GM18526 (cell line): ENCODE data around the gene PRKX.

ENCODE experiments used
- POLR2A ChIP-seq: IDR thresholded peaks from 3 replicates; pipeline ENCODE4 v1.6.1; 2011; ENCODE audit not compliant: insufficient read length; ENCODE audit errors: extremely low read depth

PRKX gene

GRCh38 chrX:3713225-3713936 lies at the start of gene PRKX:
PRKX (minus strand) TSS chrX:3713649; CDS start chrX:3713253, 396 bp downstream.
- TF ChIP-seq POLR2A: peak; percentile 57

- TF ChIP-seq POLR2A: no peak
Measured at GRCh38 chrX:3763111-3763510, 49.7 kb upstream of the PRKX start.

DNA sequence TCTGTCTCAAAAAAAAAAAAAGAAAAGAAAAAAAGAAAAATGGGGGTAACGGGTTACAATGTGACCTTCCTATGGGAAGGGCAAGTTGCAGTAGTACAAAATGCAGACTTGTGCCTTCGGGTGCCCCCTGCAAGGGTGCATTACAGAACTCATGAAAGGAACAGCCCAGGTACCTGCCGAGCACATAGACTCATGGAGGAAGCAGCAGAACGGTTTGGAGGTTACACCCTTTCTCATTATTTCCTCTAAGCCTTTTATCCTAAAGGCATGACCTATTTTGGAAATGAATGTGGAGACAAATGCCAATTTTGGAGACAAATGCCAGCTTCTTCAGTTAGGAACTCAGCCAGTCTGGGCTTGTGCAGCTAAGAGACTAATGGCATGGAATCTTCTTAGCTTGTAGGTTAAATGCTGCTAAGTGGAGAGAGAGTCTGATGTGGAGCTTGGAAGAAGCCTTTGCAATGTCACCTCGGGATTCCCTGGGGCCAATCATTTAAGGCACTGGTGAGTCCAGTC lies 44.1 kb upstream of the PRKX start:
- TF ChIP-seq POLR2A: no peak

GRCh38 chrX:3748052-3748559 lies 34.7 kb upstream of the PRKX start:
- TF ChIP-seq POLR2A: no peak

DNA sequence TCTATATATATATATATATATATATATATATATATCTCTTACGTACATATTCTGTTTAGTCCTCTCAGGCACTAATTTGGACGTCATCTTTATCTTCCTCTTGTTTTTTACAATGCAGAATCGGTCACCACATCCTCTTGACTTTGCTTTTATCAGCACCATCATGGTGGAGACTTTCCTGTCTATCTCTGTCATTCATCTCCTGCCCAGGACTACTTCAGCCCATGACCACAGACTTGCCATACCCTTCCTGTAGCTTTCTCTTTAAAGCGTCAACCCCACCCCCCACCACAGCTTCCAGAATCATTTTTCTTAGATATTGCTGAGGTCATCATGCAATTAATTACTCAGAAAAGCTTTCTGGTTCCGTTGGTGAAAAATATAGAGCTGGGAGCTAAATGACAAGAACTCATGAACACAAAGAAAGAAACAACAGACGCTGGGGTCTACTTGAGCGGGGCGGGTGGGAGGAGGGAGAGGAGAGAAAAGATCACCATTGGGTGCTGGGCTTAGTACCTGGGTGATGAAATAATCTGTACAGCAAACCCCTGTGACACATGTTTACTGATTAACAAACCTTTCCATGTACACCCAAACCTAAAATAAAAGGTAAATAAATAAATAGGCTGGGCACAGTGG lies 30.5 kb upstream of the PRKX start:
- TF ChIP-seq POLR2A: no peak

- no peak for TF ChIP-seq POLR2A
Measured at GRCh38 chrX:3738509-3738908, 25.1 kb upstream of the PRKX start.

DNA sequence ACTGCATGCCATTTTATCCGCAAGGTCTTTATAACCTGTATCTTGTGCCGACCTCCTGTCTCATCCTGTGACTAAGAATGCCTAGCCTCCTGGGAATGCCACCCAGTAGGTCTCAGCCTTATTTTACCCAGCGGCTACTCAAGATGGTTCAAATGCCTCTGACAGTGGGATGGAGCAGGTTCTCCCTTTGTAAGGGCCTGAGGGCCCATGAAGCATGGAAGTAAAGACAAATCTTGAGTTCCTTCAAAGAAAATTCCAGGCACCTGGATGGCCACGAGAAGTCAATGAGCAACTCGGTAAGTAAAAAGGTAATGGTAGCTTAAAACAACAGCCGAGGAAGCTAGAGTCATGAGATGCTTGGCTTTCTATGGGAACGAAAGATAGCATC lies 19.6 kb upstream of the PRKX start:
- no peak for TF ChIP-seq POLR2A

DNA sequence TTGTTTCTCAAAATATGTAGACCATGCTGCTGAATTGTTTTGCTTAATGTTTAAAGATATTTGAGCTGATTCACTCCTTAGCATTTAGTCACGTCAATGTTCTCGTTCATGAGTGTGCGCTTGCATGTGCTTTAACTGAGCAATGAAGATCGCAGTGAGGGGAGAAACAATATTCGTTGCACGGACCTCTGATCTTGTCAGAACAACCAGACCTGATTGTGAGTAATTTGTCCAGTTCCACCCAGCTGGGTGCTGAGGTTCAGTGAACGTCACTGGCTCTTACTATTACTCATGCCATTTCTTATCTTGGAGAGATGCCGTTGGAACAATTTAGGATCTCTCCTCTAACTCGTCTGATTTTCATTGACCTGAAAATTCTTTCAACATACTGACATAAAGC lies 15.0 kb upstream of the PRKX start:
- no peak for TF ChIP-seq POLR2A

GRCh38 chrX:3717742-3718420 lies 4.4 kb upstream of the PRKX start:
- TF ChIP-seq POLR2A: no peak

DNA sequence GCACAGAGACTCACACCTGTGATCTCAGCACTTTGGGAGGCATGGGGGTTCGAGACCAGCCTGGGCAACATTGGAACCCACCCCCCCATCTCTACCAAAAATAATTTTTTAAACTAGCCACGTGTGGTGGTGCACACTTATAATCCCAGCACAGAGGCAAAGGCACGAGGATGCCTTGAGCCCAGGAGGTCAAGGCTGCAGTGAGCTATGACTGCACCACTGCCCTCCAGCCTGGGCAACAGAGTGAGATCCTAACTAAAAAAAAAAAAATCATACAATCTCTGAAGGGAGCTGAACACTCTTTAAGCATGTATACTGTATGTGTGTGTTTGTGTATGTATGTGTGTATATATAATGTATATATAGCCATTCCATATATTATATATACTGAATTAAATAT lies 2.5 kb upstream of the PRKX start:
- no peak for TF ChIP-seq POLR2A

GRCh38 chrX:3713937-3714434 lies 537 bp upstream of the PRKX start:
- TF ChIP-seq POLR2A: no peak

GRCh38 chrX:3712870-3713224 lies 602 bp downstream of the PRKX start:
- TF ChIP-seq POLR2A: no peak

DNA sequence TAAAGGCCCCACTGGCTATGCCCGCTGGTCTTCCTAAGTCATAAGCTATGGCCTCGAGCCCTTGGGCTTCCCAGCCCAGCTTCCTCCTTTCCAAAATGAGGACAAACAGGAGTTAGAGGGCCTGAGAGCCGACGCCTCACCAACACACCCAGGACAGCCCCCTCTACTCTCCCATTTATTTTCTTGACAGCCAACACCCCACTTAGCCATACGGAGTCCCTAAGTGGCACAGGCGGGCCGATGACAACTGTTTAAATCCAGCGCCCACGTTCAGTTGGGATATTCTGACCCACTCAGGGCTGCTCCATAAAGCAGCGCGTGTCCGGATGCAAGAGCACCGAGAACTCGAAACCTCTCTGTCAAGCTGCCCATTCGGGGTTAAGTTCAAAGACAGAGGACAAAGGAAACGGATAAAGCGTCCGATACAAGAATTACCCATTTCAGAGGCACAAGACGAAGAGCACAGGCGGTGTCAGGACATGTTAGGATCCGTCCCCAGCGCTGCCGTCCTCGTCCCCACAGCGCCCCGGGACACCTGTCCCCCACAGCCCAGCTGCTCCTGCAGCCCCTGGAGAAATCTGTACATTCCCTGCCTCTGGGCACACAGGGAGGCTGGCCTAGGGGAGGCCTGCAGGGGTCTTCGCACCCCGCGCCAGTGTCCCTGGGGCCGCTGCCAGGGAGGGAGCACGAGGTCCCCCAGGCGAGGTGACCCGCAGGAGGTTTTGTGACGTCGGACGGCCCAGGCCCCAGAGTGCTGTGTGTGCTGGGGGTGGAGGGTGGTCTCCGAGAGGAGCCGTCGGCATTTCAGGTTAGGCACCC lies 1.2 kb downstream of the PRKX start:
- no peak for TF ChIP-seq POLR2A

DNA sequence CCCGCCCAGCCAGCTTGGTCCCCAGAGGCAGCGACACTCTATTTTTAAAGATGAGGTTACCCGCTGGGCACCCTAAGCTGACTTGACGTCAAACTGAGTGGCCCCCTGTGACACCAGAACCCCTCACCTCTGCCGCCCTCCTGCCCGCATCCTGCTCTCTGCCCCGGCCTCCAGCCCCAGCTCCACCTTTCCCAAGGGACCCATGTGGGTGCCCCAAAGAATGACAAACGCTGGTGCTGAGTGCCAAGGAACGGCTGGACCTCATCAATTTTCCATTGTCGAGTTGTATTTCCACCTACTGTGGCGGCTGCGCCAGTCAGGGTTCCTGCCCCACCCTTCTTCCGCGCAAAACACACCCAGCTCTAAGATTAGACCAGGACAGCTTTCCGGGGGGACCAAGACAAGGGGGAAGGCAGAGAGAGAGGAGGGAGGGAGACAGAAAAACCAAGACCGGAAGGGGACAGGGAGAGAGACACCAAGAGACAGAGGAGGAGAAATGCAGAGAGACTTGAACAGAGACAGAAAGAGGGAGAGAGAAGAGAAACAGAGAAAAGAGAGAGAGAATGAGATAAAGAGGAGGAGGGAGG lies 2.0 kb downstream of the PRKX start:
- no peak for TF ChIP-seq POLR2A

GRCh38 chrX:3706481-3706880 lies 7.0 kb downstream of the PRKX start:
- no peak for TF ChIP-seq POLR2A
